ENCODE results near the gene ZNF487.

DNA sequence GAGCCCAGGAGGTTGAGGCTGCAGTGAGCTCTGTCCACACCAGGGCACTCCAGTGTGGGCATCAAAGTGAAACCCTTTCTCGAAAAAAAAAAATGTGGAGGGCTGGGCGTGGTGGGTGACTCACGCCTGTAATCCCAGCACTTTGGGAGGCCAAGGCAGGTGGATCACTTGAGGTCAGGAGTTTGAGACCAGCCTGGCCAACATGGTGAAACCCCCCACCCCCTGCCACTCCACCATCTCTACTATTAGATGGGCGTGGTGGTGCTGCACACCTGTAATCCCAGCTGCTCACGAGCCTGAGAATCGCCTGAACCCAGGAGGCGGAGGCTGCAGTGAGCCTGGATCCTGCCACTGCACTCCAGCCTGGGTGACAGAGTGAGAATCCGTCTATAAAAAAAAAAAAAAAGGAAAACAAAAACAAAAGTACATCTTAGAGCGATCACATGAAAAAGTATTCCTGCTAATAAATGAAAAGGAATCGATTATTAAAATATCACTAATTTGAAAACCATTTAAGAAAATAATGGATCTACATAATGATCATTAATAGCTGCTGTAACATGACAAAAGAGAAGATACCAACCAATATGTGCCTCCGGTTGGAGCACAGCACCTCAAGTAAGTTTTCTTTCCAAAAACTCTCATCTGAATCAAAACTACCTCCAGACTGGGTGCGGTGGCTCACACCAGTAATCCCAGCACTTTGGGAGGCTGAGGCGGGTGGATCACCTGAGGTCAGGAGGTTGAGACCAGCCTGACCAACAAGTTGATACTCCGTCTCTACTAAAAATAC, 32.8 kb upstream of the ZNF487 start:
- no peak for TF ChIP-seq CTCF (IDR thresholded peaks at IDR 0.05)
- no peak for TF ChIP-seq EP300 (IDR thresholded peaks at IDR 0.05)

All from upper lobe of left lung (tissue), 4 donors.